Measurements from ENCODE around the gene THAP3.

DNA sequence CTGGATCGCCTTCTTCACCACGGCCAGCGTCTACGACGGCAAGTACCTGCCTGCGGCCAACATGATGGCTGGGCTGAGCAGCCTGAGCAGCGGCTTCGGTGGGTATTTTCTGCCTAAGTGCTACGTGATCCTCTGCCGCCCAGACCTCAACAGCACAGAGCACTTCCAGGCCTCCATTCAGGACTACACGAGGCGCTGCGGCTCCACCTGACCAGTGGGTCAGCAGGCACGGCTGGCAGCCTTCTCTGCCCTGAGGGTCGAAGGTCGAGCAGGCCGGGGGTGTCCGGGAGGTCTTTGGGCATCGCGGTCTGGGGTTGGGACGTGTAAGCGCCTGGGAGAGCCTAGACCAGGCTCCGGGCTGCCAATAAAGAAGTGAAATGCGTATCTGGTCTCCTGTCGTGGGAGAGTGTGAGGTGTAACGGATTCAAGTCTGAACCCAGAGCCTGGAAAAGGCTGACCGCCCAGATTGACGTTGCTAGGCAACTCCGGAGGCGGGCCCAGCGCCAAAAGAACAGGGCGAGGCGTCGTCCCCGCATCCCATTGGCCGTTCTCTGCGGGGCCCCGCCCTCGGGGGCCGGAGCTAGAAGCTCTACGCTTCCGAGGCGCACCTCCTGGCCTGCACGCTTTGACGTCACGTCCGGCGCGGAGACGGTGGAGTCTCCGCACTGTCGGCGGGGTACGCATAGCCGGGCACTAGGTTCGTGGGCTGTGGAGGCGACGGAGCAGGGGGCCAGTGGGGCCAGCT is 45.1 kb upstream of the THAP3 start, which contains the start of gene ZBTB48:
- TF ChIP-seq, protein P1, sequence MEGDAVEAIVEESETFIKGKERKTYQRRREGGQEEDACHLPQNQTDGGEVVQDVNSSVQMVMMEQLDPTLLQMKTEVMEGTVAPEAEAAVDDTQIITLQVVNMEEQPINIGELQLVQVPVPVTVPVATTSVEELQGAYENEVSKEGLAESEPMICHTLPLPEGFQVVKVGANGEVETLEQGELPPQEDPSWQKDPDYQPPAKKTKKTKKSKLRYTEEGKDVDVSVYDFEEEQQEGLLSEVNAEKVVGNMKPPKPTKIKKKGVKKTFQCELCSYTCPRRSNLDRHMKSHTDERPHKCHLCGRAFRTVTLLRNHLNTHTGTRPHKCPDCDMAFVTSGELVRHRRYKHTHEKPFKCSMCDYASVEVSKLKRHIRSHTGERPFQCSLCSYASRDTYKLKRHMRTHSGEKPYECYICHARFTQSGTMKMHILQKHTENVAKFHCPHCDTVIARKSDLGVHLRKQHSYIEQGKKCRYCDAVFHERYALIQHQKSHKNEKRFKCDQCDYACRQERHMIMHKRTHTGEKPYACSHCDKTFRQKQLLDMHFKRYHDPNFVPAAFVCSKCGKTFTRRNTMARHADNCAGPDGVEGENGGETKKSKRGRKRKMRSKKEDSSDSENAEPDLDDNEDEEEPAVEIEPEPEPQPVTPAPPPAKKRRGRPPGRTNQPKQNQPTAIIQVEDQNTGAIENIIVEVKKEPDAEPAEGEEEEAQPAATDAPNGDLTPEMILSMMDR (IDR thresholded peaks at IDR 0.05): no peak
- peak in 1 of 2 donors; percentile 61 for TF ChIP-seq POLR2A (IDR thresholded peaks at IDR 0.05)

Measured in lower leg skin (tissue), 3 donors.